NT2/D1 (cell line): ENCODE results near the gene OPCML.

Experiments
- DNase-seq: peaks from one replicate; pipeline ENCODE4 v3.0.0-alpha.2; 2011; ENCODE audit warnings: low read depth, low spot score
- H3K27me3 ChIP-seq: 2 replicates; pipeline ENCODE4 v1.6.0; 2011; ENCODE audit warnings: mild to moderate bottlenecking; ENCODE audit not compliant: insufficient read length, insufficient read depth
- H3K36me3 ChIP-seq: 2 replicates; pipeline ENCODE4 v1.6.1; 2011; ENCODE audit warnings: mild to moderate bottlenecking, low read length, mixed read lengths; ENCODE audit not compliant: insufficient read depth, insufficient read length
- H3K4me1 ChIP-seq: 2 replicates; pipeline ENCODE4 v1.5.1; 2011; ENCODE audit not compliant: insufficient read depth, insufficient read length
- H3K4me3 ChIP-seq: 2 replicates; pipeline ENCODE4 v1.5.1; 2011; ENCODE audit warnings: low read depth; ENCODE audit not compliant: insufficient read length
- H3K9ac ChIP-seq: 2 replicates; pipeline ENCODE4 v1.6.0; 2011; ENCODE audit warnings: low read depth; ENCODE audit not compliant: insufficient read length
- H3K9me3 ChIP-seq: 2 replicates; pipeline ENCODE4 v1.5.1; 2011; ENCODE audit warnings: mild to moderate bottlenecking, low read length; ENCODE audit not compliant: insufficient read depth
- SUZ12 ChIP-seq: IDR thresholded peaks from 2 replicates; pipeline ENCODE4 v1.6.1; 2011; ENCODE audit not compliant: insufficient read length, insufficient read depth; ENCODE audit errors: extremely low read depth
- YY1 ChIP-seq: IDR thresholded peaks from 2 replicates; pipeline ENCODE4 v1.6.1; 2011; ENCODE audit not compliant: insufficient read length, insufficient read depth
- ZNF274 ChIP-seq: IDR thresholded peaks from 2 replicates; pipeline ENCODE4 v1.6.1; 2011; ENCODE audit warnings: mild to moderate bottlenecking, low read depth, low read length

The OPCML gene

GRCh38 chr11:132646890-132647289 is 885.4 kb downstream of the OPCML start:
- Histone ChIP-seq H3K4me3 (no peak overlapping the region), H3K9me3 (no peaks in the 10 kb centered on the region), H3K27me3 (no peaks in the 10 kb centered on the region), H3K4me1 (no peaks in the 10 kb centered on the region), H3K9ac (no peak overlapping the region), H3K36me3 (no peaks in the 10 kb centered on the region)
- DNase-seq: no peak
- no peak for TF ChIP-seq SUZ12
- TF ChIP-seq YY1: no peak
- TF ChIP-seq ZNF274: no peak

- DNase-seq: no peak
- no peaks in the 10 kb centered on the region for H3K27me3 ChIP-seq
- no peak for TF ChIP-seq YY1
- no peak for TF ChIP-seq ZNF274
- TF ChIP-seq SUZ12: no peak
- no peak overlapping the region for H3K4me3 ChIP-seq
- no peaks in the 10 kb centered on the region for H3K36me3 ChIP-seq
- H3K9ac ChIP-seq: no peak overlapping the region
- no peaks in the 10 kb centered on the region for H3K4me1 ChIP-seq
- H3K9me3 ChIP-seq: no peaks in the 10 kb centered on the region
These were observed 887.6 kb downstream of the OPCML start for GRCh38 chr11:132644520-132645239.

GRCh38 chr11:132643239-132643638 is 889.1 kb downstream of the OPCML start:
- H3K9me3 ChIP-seq: no peaks in the 10 kb centered on the region
- H3K4me1 ChIP-seq: no peaks in the 10 kb centered on the region
- no peak overlapping the region for H3K4me3 ChIP-seq
- TF ChIP-seq ZNF274: no peak
- TF ChIP-seq YY1: no peak
- TF ChIP-seq SUZ12: no peak
- no peak for DNase-seq
- H3K36me3 ChIP-seq: no peaks in the 10 kb centered on the region
- no peak overlapping the region for H3K9ac ChIP-seq
- H3K27me3 ChIP-seq: no peaks in the 10 kb centered on the region

- H3K9ac ChIP-seq: no peak overlapping the region
- no peak overlapping the region for H3K4me3 ChIP-seq
- TF ChIP-seq SUZ12 (no peak), YY1 (no peak), ZNF274 (no peak)
- no peaks in the 10 kb centered on the region for H3K27me3 ChIP-seq
- no peak for DNase-seq
- H3K36me3 ChIP-seq: no peaks in the 10 kb centered on the region
- no peaks in the 10 kb centered on the region for H3K4me1 ChIP-seq
- no peaks in the 10 kb centered on the region for H3K9me3 ChIP-seq
These were observed 891.3 kb downstream of the OPCML start for GRCh38 chr11:132640952-132641351.

- DNase-seq: no peak
- Histone ChIP-seq H3K36me3 (no peaks in the 10 kb centered on the region), H3K27me3 (no peaks in the 10 kb centered on the region), H3K9me3 (no peaks in the 10 kb centered on the region), H3K9ac (no peak overlapping the region), H3K4me1 (no peaks in the 10 kb centered on the region), H3K4me3 (no peak overlapping the region)
- TF ChIP-seq ZNF274: no peak
- TF ChIP-seq YY1: no peak
- no peak for TF ChIP-seq SUZ12
These were observed 892.3 kb downstream of the OPCML start for GRCh38 chr11:132639986-132640385.

- Histone ChIP-seq H3K9me3 (no peaks in the 10 kb centered on the region), H3K4me3 (no peak overlapping the region), H3K27me3 (no peaks in the 10 kb centered on the region), H3K9ac (no peak overlapping the region), H3K4me1 (no peaks in the 10 kb centered on the region), H3K36me3 (no peaks in the 10 kb centered on the region)
- TF ChIP-seq SUZ12: no peak
- TF ChIP-seq ZNF274: no peak
- TF ChIP-seq YY1: no peak
- DNase-seq: peak; percentile 16
These were observed 892.9 kb downstream of the OPCML start for GRCh38 chr11:132639403-132639802.

GRCh38 chr11:132638423-132638822 is 893.9 kb downstream of the OPCML start:
- no peaks in the 10 kb centered on the region for H3K27me3 ChIP-seq
- TF ChIP-seq SUZ12: no peak
- no peak for TF ChIP-seq ZNF274
- no peak for TF ChIP-seq YY1
- H3K4me1 ChIP-seq: no peaks in the 10 kb centered on the region
- DNase-seq: no peak
- no peak overlapping the region for H3K9ac ChIP-seq
- H3K36me3 ChIP-seq: no peaks in the 10 kb centered on the region
- no peak overlapping the region for H3K4me3 ChIP-seq
- no peaks in the 10 kb centered on the region for H3K9me3 ChIP-seq

GRCh38 chr11:132636523-132636922 is 895.8 kb downstream of the OPCML start:
- no peaks in the 10 kb centered on the region for H3K9me3 ChIP-seq
- no peaks in the 10 kb centered on the region for H3K27me3 ChIP-seq
- H3K4me1 ChIP-seq: no peaks in the 10 kb centered on the region
- DNase-seq: no peak
- H3K36me3 ChIP-seq: no peaks in the 10 kb centered on the region
- no peak overlapping the region for H3K9ac ChIP-seq
- TF ChIP-seq ZNF274 (no peak), SUZ12 (no peak), YY1 (no peak)
- no peak overlapping the region for H3K4me3 ChIP-seq
